Ascending aorta (tissue), 2 donors: ENCODE measurements around the gene TMEM145. TPM values are rescaled to one million over a fixed set of nuclear protein-coding genes. Genes with fewer than 3 reads are reported as not detected.
A peak's percentile ranks its signal among the peaks of the same experiment; 100 is the strongest.

Experiments
- DNase-seq, 2 donors: peaks; one replicate each; pipeline ENCODE4 v3.0.0-alpha.2; 2019; ENCODE audit warnings: low spot score in 2 of 2
- H3K27ac ChIP-seq, 2 donors: fragments of 200-600 bp; sonication (generic); one replicate each; pipeline ENCODE4 v1.5.1; 2016 to 2017; ENCODE audit warnings: mild to moderate bottlenecking in 1 of 2
- H3K27me3 ChIP-seq: fragments of 200-600 bp; sonication (generic); one replicate; pipeline ENCODE4 v1.5.1; 2017
- H3K36me3 ChIP-seq, 2 donors: fragments of 200-600 bp; sonication (generic); one replicate each; pipeline ENCODE4 v1.5.1; 2016
- H3K4me1 ChIP-seq, 2 donors: fragments of 200-600 bp; sonication (generic); one replicate each; pipeline ENCODE4 v1.5.1; 2016 to 2017; ENCODE audit warnings: mild to moderate bottlenecking in 1 of 2
- H3K4me3 ChIP-seq, 2 donors: fragments of 200-600 bp; sonication (generic); one replicate each; pipeline ENCODE4 v1.5.1; 2016 to 2017; ENCODE audit warnings: mild to moderate bottlenecking in 1 of 2
- H3K9me3 ChIP-seq, 2 donors: fragments of 200-600 bp; sonication (generic); one replicate each; pipeline ENCODE4 v1.5.1; 2016
- CTCF ChIP-seq, 3 experiments: fragments of 200-600 bp in 2 of 3; fragments of 450-650 bp in 1 of 3; sonication (generic) in 2 of 3; IDR thresholded peaks; one replicate each; pipeline ENCODE4 v1.5.1; 2016 to 2019; ENCODE audit warnings: antibody characterized with exemption in 3 of 3, mild to moderate bottlenecking in 1 of 3, moderate library complexity in 1 of 3
- intact Hi-C: fragments of 100-400 bp; cut with DNase I; formaldehyde crosslinking; loops from one replicate; pipeline ENCODE4 v1.15.1; 2023
- total RNA-seq: library from RNA; depleted of rRNA; stranded (reverse); fragments of >200 nt; gene quantifications from one replicate; pipeline ENCODE4 v1.1.0, GENCODE V29; 2016

Gene TMEM145
- total RNA-seq, 1 donor from 2014 or later = not detected

GRCh38 chr19:42279902-42280814, 33.0 kb upstream of the TMEM145 start:
- Histone ChIP-seq H3K4me1 (peaks cover 46 to 74% of the 10 kb centered on the region in 2 donors), H3K27ac (peak overlapping the region; percentile 93 to 96), H3K27me3 (no peaks in the 10 kb centered on the region), H3K36me3 (peaks cover 3 to 6% of the 10 kb centered on the region in 2 donors), H3K9me3 (no peaks in the 10 kb centered on the region), H3K4me3 (peak overlapping the region; percentile 82 to 86)
- peak; percentile 87 to 95 (median 94) for TF ChIP-seq CTCF (IDR thresholded peaks at IDR 0.05)
- DNase-seq = peak; percentile 69 to 96
- intact Hi-C loops = loop anchor here (1.0 kb wide), 2 partner anchors 10 to 34 kb away; no protein-coding TSS in a partner anchor

GRCh38 chr19:42280815-42281145, 32.3 kb upstream of the TMEM145 start:
- peak in 1 of 2 donors; percentile 92 for DNase-seq
- H3K36me3 ChIP-seq = no peaks in the 10 kb centered on the region
- H3K4me1 ChIP-seq = peaks cover 53 to 74% of the 10 kb centered on the region in 2 donors
- H3K27me3 ChIP-seq = no peaks in the 10 kb centered on the region
- no peaks in the 10 kb centered on the region for H3K9me3 ChIP-seq
- intact Hi-C loops = no loop called here
- peak overlapping the region; percentile 93 to 96 for H3K27ac ChIP-seq
- no peak for TF ChIP-seq CTCF (IDR thresholded peaks at IDR 0.05)
- H3K4me3 ChIP-seq = peak overlapping the region; percentile 82 to 86

- Histone ChIP-seq H3K27me3 (no peaks in the 10 kb centered on the region), H3K36me3 (no peaks in the 10 kb centered on the region), H3K4me3 (peak overlapping the region; percentile 82 to 86), H3K27ac (peak overlapping the region; percentile 93 to 96), H3K4me1 (peaks cover 58 to 74% of the 10 kb centered on the region in 2 donors), H3K9me3 (no peaks in the 10 kb centered on the region)
- intact Hi-C loops = no loop called here
- DNase-seq = peak in 1 of 2 donors; percentile 83
- peak in 1 of 3 experiments; percentile 5 for TF ChIP-seq CTCF (IDR thresholded peaks at IDR 0.05)
Measured at GRCh38 chr19:42281146-42281826, 31.8 kb upstream of the TMEM145 start.

- no peak for DNase-seq
- Histone ChIP-seq H3K27me3 (no peaks in the 10 kb centered on the region), H3K4me3 (peak overlapping the region; percentile 82 to 86), H3K9me3 (no peaks in the 10 kb centered on the region), H3K4me1 (peaks cover 56 to 73% of the 10 kb centered on the region in 2 donors), H3K27ac (peak overlapping the region; percentile 93 to 96), H3K36me3 (peaks cover 2 to 3% of the 10 kb centered on the region in 2 donors)
- intact Hi-C loops = no loop called here
- TF ChIP-seq CTCF (IDR thresholded peaks at IDR 0.05) = no peak
Measured at GRCh38 chr19:42281827-42282762, 31.0 kb upstream of the TMEM145 start.

GRCh38 chr19:42282819-42283187, 30.3 kb upstream of the TMEM145 start:
- Histone ChIP-seq H3K36me3 (peaks cover 9 to 10% of the 10 kb centered on the region in 2 donors), H3K4me3 (peak overlapping the region; percentile 85 to 86), H3K27ac (peak overlapping the region; percentile 93 to 96), H3K9me3 (no peaks in the 10 kb centered on the region), H3K4me1 (peaks cover 49 to 66% of the 10 kb centered on the region in 2 donors), H3K27me3 (no peaks in the 10 kb centered on the region)
- TF ChIP-seq CTCF (IDR thresholded peaks at IDR 0.05) = no peak
- no peak for DNase-seq
- intact Hi-C loops = no loop called here
